ENCODE measurements around the gene TXNIP. TPM values are rescaled to one million over a fixed set of nuclear protein-coding genes. Genes with fewer than 3 reads are reported as not detected.

The TXNIP gene
- total RNA-seq, 1 experiment from 2014 or later: 4.7 TPM

DNA sequence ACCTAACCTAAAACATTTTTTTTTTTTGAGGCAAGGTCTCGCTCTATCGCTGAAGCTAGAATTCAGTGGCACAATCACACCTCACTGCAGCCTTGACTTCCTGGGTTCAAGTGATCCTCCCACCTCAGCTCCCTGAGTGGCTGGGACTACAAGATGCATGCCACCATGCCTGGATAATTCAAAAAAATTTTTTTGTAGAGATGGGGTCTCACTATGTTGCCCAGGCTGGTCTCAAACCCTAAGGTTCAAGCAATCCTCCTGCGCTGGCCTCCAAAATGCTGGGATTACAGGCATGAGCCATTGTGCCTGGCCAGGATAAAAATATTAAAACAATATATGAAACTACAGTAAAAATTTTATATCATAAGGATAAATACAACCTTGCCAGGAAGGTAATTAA is 43.5 kb downstream of the TXNIP start:
- no peak for DNase-seq (ENCODE audit: low spot score)
- in situ Hi-C loops (cut with HindIII; ENCODE audit: low sequenced_read_pairs): no loop called here

- DNase-seq (ENCODE audit: low spot score): no peak
- in situ Hi-C loops (cut with HindIII; ENCODE audit: low sequenced_read_pairs): no loop called here
Measured at GRCh38 chr1:145951526-145951925, 44.9 kb downstream of the TXNIP start.

- in situ Hi-C loops (cut with HindIII; ENCODE audit: low sequenced_read_pairs): no loop called here
Measured at GRCh38 chr1:145949219-145949618, 47.2 kb downstream of the TXNIP start.

DNA sequence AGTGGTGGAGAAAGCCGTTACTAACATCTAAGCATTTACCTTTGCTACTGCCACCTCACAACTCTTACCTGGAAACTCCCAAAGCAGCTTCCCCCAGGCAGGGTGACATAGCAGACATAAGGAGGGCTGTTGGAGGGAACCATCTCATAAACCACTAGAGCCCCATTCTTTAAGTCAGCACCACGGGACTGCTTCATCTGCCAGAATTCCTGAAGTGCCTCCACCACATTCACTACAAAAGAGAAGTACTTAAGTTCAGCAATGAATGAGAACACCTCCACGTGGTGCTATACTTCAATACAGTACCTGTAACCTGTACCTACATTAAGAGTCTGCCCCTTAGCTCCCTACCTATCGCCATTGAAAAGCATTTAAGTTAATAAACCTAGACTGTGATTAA is 48.8 kb downstream of the TXNIP start:
- no peak for DNase-seq (ENCODE audit: low spot score)
- in situ Hi-C loops (cut with HindIII; ENCODE audit: low sequenced_read_pairs): no loop called here

More at GRCh38 chr1:145949219-145949618, 47.2 kb downstream of the TXNIP start:
- peak; percentile 10 for DNase-seq (ENCODE audit: low spot score)

- in situ Hi-C loops (cut with HindIII; ENCODE audit: low sequenced_read_pairs): no loop called here
- no peak for DNase-seq (ENCODE audit: low spot score)
Measured at GRCh38 chr1:145946477-145946986, 49.8 kb downstream of the TXNIP start.

- in situ Hi-C loops (cut with HindIII; ENCODE audit: low sequenced_read_pairs): no loop called here
- no peak for DNase-seq (ENCODE audit: low spot score)
Measured at GRCh38 chr1:145944532-145944931, 51.8 kb downstream of the TXNIP start.

- DNase-seq (ENCODE audit: low spot score): no peak
- in situ Hi-C loops (cut with HindIII; ENCODE audit: low sequenced_read_pairs): no loop called here
Measured at GRCh38 chr1:145942871-145943270, 53.5 kb downstream of the TXNIP start.

Other genes with a start within 250 kb of the TXNIP start
- 8.6 and 8.9 TPM in 2 replicates for gene RNF115, start 172.5 kb downstream of the TXNIP start, total RNA-seq (2014; rRNA removed; shearing (Covaris generic))
- gene POLR3C, start 172.4 kb downstream of the TXNIP start, total RNA-seq (2014; rRNA removed; shearing (Covaris generic)): 12.0 and 28.1 TPM in 2 replicates
- gene NUDT17, start 150.9 kb downstream of the TXNIP start, total RNA-seq (2014; rRNA removed; shearing (Covaris generic)): 3.1 and 3.6 TPM in 2 replicates
- gene PIAS3, start 137.5 kb downstream of the TXNIP start, total RNA-seq (2014; rRNA removed; shearing (Covaris generic)): 10.3 and 14.1 TPM in 2 replicates
- gene ANKRD35, start 110.7 kb downstream of the TXNIP start, total RNA-seq (2014; rRNA removed; shearing (Covaris generic)): not detected in 2 replicates
- 0.27 and 0.74 TPM in 2 replicates for gene ITGA10, start 86.5 kb downstream of the TXNIP start, total RNA-seq (2014; rRNA removed; shearing (Covaris generic))
- 18.2 and 31.9 TPM in 2 replicates for gene PEX11B, start 77.9 kb downstream of the TXNIP start, total RNA-seq (2014; rRNA removed; shearing (Covaris generic))
- gene RBM8A, start 69.1 kb downstream of the TXNIP start, total RNA-seq (2014; rRNA removed; shearing (Covaris generic)): 86.0 and 117 TPM in 2 replicates
- 31.7 and 32.1 TPM in 2 replicates for gene LIX1L, start 38.6 kb downstream of the TXNIP start, total RNA-seq (2014; rRNA removed; shearing (Covaris generic))
- 2.5 and 16.1 TPM in 2 replicates for gene ANKRD34A, start 32.0 kb downstream of the TXNIP start, total RNA-seq (2014; rRNA removed; shearing (Covaris generic))
- 13.4 and 13.5 TPM in 2 replicates for gene POLR3GL, start 31.9 kb downstream of the TXNIP start, total RNA-seq (2014; rRNA removed; shearing (Covaris generic))
- gene HJV, start 25.2 kb upstream of the TXNIP start, total RNA-seq (2014; rRNA removed; shearing (Covaris generic)): not detected in 2 replicates
- 0.20 and 0.55 TPM in 2 replicates for gene NBPF10, start 148.2 kb upstream of the TXNIP start, total RNA-seq (2014; rRNA removed; shearing (Covaris generic))
- gene NOTCH2NLA, start 232.4 kb upstream of the TXNIP start, total RNA-seq (2014; rRNA removed; shearing (Covaris generic)): 9.5 and 16.9 TPM in 2 replicates